ENCODE data around the gene APBB1IP. TPM values are rescaled to one million over a fixed set of nuclear protein-coding genes. Genes with fewer than 3 reads are reported as not detected.

The APBB1IP gene
- total and polyA plus RNA-seq, 2 donors (not counting 3 experiments of a cell fraction or from before 2014, with no cell fraction given): not detected

DNA sequence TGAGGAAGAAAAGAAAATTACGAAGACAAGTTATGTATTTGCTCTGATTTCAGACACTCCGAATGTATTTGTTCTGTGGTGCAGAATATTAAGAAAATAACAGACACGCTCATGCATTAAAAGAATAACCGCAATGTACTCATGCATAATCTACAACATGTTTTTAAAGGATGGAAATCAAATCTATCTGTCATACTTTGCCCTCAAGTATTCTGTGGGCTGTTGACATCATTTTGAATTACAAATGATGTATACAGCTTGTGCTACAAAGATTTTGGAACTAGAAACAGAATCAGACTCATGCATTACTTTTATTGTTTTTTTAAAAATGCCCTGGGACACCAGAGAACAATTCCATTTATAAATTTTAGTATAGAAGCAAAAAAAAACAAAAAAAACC is 69.9 kb downstream of the APBB1IP start:
- no TSS peak for BruUV-seq (replicated peaks)

DNA sequence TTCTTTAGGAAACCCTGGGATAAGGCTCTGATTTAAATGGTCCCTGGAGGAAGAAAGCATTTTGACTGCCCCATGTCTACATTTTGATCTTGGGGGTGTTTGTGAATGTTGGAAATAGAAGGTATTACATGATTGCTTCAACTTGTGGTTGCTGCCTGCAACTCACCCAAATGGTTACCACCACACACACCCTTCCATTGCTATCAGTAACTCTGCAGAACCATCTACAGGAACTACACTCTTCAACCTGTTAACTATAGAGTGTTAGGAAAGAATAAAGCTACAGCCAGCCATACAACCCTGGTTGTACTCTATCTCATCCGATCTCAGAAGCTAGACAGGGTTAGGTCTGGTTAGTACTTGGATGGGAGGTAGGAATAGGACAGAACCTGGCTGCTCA is 71.2 kb downstream of the APBB1IP start:
- BruUV-seq (replicated peaks): no TSS peak
- dilution Hi-C loops (cut with MboI; ENCODE audit: extremely low pct_ligation_motif_present, low sequenced_read_pairs): no loop called here
- CTCF ChIA-PET: no interaction called here
- no peaks in the 10 kb centered on the region for H4K20me1 ChIP-seq (replicated peaks; ENCODE audit: control insufficient read depth, extremely low read depth, insufficient read depth, low read length)
- POLR2A ChIA-PET: no interaction called here
- FAIRE-seq: no peak
- no peak overlapping the region for H3K9ac ChIP-seq (replicated peaks; ENCODE audit: extremely low read depth, insufficient read depth, low read length)
- H3K9me3 ChIP-seq (replicated peaks; ENCODE audit: control insufficient read depth, insufficient read depth, low read length): peaks cover 2% of the 10 kb centered on the region
- no peaks in the 10 kb centered on the region for H3K4me1 ChIP-seq (ENCODE audit: control insufficient read depth, extremely low read depth, insufficient read depth, low read length)
- no peak overlapping the region for H3K4me3 ChIP-seq (replicated peaks in 1 of 3; ENCODE audit: insufficient read depth in 1 of 3, low read depth in 1 of 3, low read length in 3 of 3)
- H2AFZ ChIP-seq (ENCODE audit: low read depth, low read length): no peak overlapping the region
- H3K4me2 ChIP-seq (ENCODE audit: insufficient read depth, low read length): no peak overlapping the region
- no peaks in the 10 kb centered on the region for H3K36me3 ChIP-seq (ENCODE audit: control insufficient read depth in 2 of 2, extremely low read depth in 1 of 2, insufficient read depth in 2 of 2, low read length in 2 of 2)
- H3K27ac ChIP-seq (ENCODE audit: insufficient read depth, low read depth, low read length): no peak overlapping the region
- H3K9me1 ChIP-seq (replicated peaks; ENCODE audit: control insufficient read depth, extremely low read depth, insufficient read depth, low read length): no peaks in the 10 kb centered on the region
- H3K79me2 ChIP-seq (ENCODE audit: control insufficient read depth, insufficient read depth, low read length): no peaks in the 10 kb centered on the region
- no peak for TF ChIP-seq MYC (IDR thresholded peaks at IDR 0.05; ENCODE audit: low read depth, low read length)
- TF ChIP-seq POLR2AphosphoS5 (IDR thresholded peaks at IDR 0.05; ENCODE audit: insufficient read depth, low read depth, low read length): no peak
- TF ChIP-seq JUN (IDR thresholded peaks at IDR 0.05; ENCODE audit: borderline replicate concordance, insufficient read depth, insufficient read length, low read depth): no peak
- no peak for TF ChIP-seq POLR2A (IDR thresholded peaks at IDR 0.05; ENCODE audit: low read depth, low read length)
- TF ChIP-seq MAX (IDR thresholded peaks at IDR 0.05; ENCODE audit: insufficient read depth, insufficient read length): no peak
- TF ChIP-seq, protein P1, sequence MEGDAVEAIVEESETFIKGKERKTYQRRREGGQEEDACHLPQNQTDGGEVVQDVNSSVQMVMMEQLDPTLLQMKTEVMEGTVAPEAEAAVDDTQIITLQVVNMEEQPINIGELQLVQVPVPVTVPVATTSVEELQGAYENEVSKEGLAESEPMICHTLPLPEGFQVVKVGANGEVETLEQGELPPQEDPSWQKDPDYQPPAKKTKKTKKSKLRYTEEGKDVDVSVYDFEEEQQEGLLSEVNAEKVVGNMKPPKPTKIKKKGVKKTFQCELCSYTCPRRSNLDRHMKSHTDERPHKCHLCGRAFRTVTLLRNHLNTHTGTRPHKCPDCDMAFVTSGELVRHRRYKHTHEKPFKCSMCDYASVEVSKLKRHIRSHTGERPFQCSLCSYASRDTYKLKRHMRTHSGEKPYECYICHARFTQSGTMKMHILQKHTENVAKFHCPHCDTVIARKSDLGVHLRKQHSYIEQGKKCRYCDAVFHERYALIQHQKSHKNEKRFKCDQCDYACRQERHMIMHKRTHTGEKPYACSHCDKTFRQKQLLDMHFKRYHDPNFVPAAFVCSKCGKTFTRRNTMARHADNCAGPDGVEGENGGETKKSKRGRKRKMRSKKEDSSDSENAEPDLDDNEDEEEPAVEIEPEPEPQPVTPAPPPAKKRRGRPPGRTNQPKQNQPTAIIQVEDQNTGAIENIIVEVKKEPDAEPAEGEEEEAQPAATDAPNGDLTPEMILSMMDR (IDR thresholded peaks at IDR 0.05; ENCODE audit: extremely low read depth in 1 of 2, insufficient read depth in 1 of 2, low read depth in 1 of 2, low read length in 2 of 2): no peak
- TF ChIP-seq EZH2 (IDR thresholded peaks at IDR 0.05; ENCODE audit: borderline replicate concordance, low read depth, low read length, severe bottlenecking): no peak
- TF ChIP-seq FOS (IDR thresholded peaks at IDR 0.05; ENCODE audit: borderline replicate concordance, insufficient read depth, low read length): no peak
- DNase-seq (ENCODE audit: low read depth, low spot score): no peak
- intact Hi-C loops (cut with micrococcal nuclease): no loop called here
- H3K27me3 ChIP-seq (ENCODE audit: control insufficient read depth in 2 of 2, insufficient read depth in 2 of 2, low read length in 2 of 2): no peaks in the 10 kb centered on the region

More for the DNA sequence above, 69.9 kb downstream of the APBB1IP start:
- Histone ChIP-seq H2AFZ (ENCODE audit: low read depth, low read length) (no peak overlapping the region), H3K27me3 (ENCODE audit: control insufficient read depth in 2 of 2, insufficient read depth in 2 of 2, low read length in 2 of 2) (no peaks in the 10 kb centered on the region), H4K20me1 (replicated peaks; ENCODE audit: control insufficient read depth, extremely low read depth, insufficient read depth, low read length) (no peaks in the 10 kb centered on the region), H3K36me3 (ENCODE audit: control insufficient read depth in 2 of 2, extremely low read depth in 1 of 2, insufficient read depth in 2 of 2, low read length in 2 of 2) (no peaks in the 10 kb centered on the region), H3K9me3 (replicated peaks; ENCODE audit: control insufficient read depth, insufficient read depth, low read length) (peaks cover 2% of the 10 kb centered on the region), H3K79me2 (ENCODE audit: control insufficient read depth, insufficient read depth, low read length) (no peaks in the 10 kb centered on the region), H3K4me1 (ENCODE audit: control insufficient read depth, extremely low read depth, insufficient read depth, low read length) (no peaks in the 10 kb centered on the region), H3K4me3 (replicated peaks in 1 of 3; ENCODE audit: insufficient read depth in 1 of 3, low read depth in 1 of 3, low read length in 3 of 3) (no peak overlapping the region), H3K9ac (replicated peaks; ENCODE audit: extremely low read depth, insufficient read depth, low read length) (no peak overlapping the region), H3K4me2 (ENCODE audit: insufficient read depth, low read length) (no peak overlapping the region), H3K9me1 (replicated peaks; ENCODE audit: control insufficient read depth, extremely low read depth, insufficient read depth, low read length) (no peaks in the 10 kb centered on the region), H3K27ac (ENCODE audit: insufficient read depth, low read depth, low read length) (no peak overlapping the region)
- ChIA-PET POLR2A (no interaction called here), CTCF (no interaction called here)
- intact Hi-C loops (cut with micrococcal nuclease): no loop called here
- FAIRE-seq: no peak
- DNase-seq (ENCODE audit: low read depth, low spot score): no peak
- dilution Hi-C loops (cut with MboI; ENCODE audit: extremely low pct_ligation_motif_present, low sequenced_read_pairs): no loop called here
- no peak for TF ChIP-seq GATA2 (IDR thresholded peaks at IDR 0.05; ENCODE audit: insufficient read depth, insufficient read length, low read depth, low read length)
- TF ChIP-seq, protein P1 (IDR thresholded peaks at IDR 0.05; ENCODE audit: extremely low read depth in 1 of 2, insufficient read depth in 1 of 2, low read depth in 1 of 2, low read length in 2 of 2): no peak
